C4-2B (cell line): Measurements from ENCODE around the gene CDYL.

ENCODE experiments used
- CTCF ChIP-seq: fragments of 450-650 bp; conservative IDR thresholded peaks from 2 replicates; pipeline ENCODE4 v1.5.1; 2017; ENCODE audit warnings: mild to moderate bottlenecking
- ZFX ChIP-seq: fragments of 450-650 bp; IDR thresholded peaks from 2 replicates; pipeline ENCODE4 v1.6.1; 2017

GRCh38 chr6:4736371-4736873 is 39.8 kb upstream of the CDYL start:
- TF ChIP-seq CTCF = no peak
- no peak for TF ChIP-seq ZFX
